GM19328 (cell line): ENCODE results near the gene PCSK6.
"Not testable (repeated sequence)": the region's sequence is repeated elsewhere in the genome, so short reads cannot be mapped to it uniquely, and the experiment has no call there.

Experiments
- ATAC-seq: cut with Tn5 transposase; IDR thresholded peaks from one replicate; pipeline ENCODE4 v1.9.1; 2021; ENCODE audit warnings: mild to moderate bottlenecking, moderate library complexity; ENCODE audit not compliant: unreplicated experiment

The PCSK6 gene

GRCh38 chr15:101433396-101433795 lies 56.1 kb downstream of the PCSK6 start:
- no peak for ATAC-seq

- ATAC-seq, result no peak
Measured at GRCh38 chr15:101432982-101433381, 56.5 kb downstream of the PCSK6 start.

- no peak for ATAC-seq
Measured at GRCh38 chr15:101431748-101432147, 57.8 kb downstream of the PCSK6 start.

GRCh38 chr15:101431301-101431700 lies 58.2 kb downstream of the PCSK6 start:
- no peak for ATAC-seq

GRCh38 chr15:101429646-101430045 lies 59.9 kb downstream of the PCSK6 start:
- ATAC-seq, result no peak

GRCh38 chr15:101429191-101429590 lies 60.3 kb downstream of the PCSK6 start:
- no peak for ATAC-seq

- no peak for ATAC-seq
Measured at GRCh38 chr15:101428758-101429157, 60.7 kb downstream of the PCSK6 start.

- no peak for ATAC-seq
Measured at GRCh38 chr15:101427606-101428487, 61.7 kb downstream of the PCSK6 start.

- no peak for ATAC-seq
Measured at GRCh38 chr15:101426761-101427333, 62.7 kb downstream of the PCSK6 start.

GRCh38 chr15:101425787-101426365 lies 63.6 kb downstream of the PCSK6 start:
- ATAC-seq, result no peak

- ATAC-seq, result no peak
Measured at GRCh38 chr15:101424984-101425383, 64.5 kb downstream of the PCSK6 start.

GRCh38 chr15:101420232-101420631 lies 69.3 kb downstream of the PCSK6 start:
- ATAC-seq, result no peak

- ATAC-seq, result not testable (repeated sequence)
Measured at GRCh38 chr15:101416475-101416874, 73.0 kb downstream of the PCSK6 start.

- ATAC-seq, result no peak
Measured at GRCh38 chr15:101413239-101413638, 76.3 kb downstream of the PCSK6 start.

GRCh38 chr15:101411581-101411980 lies 77.9 kb downstream of the PCSK6 start:
- no peak for ATAC-seq

GRCh38 chr15:101411085-101411484 lies 78.4 kb downstream of the PCSK6 start:
- ATAC-seq, result no peak

GRCh38 chr15:101410612-101411011 lies 78.9 kb downstream of the PCSK6 start:
- ATAC-seq, result no peak

GRCh38 chr15:101409621-101410020 lies 79.9 kb downstream of the PCSK6 start:
- no peak for ATAC-seq

- no peak for ATAC-seq
Measured at GRCh38 chr15:101407966-101408775, 81.3 kb downstream of the PCSK6 start.

GRCh38 chr15:101407439-101407838 lies 82.1 kb downstream of the PCSK6 start:
- peak; percentile 96 for ATAC-seq

GRCh38 chr15:101406526-101407195 lies 82.8 kb downstream of the PCSK6 start:
- ATAC-seq, result no peak
